HCT116 (cell line): ENCODE results near the gene ABLIM1. TPM values are rescaled to one million over a fixed set of nuclear protein-coding genes. Genes with fewer than 3 reads are reported as not detected.

Source experiments
- ATAC-seq: fragments of 200-7000 bp; cut with Tn5 transposase; 2 replicates; pipeline ENCODE4 v1.9.1; 2020; ENCODE audit warnings: mild to moderate bottlenecking, moderate library complexity
- BruUV-seq: library from RNA; stranded (reverse); fragments of 400-500 nt; replicated peaks from 2 replicates; lab custom pipeline; 2021; lab: Mats Ljungman, UMichigan
- CTCF ChIA-PET: fragments of 300-600 bp; sonication (Branson Sonifier 250); formaldehyde crosslinking; loops from one replicate; lab custom pipeline; 2021; ENCODE audit warnings: antibody characterized with exemption; lab: Charles Lee
- POLR2A ChIA-PET: fragments of 300-600, 350-600 bp; sonication (Branson Sonifier 250); formaldehyde crosslinking; loops from one replicate; lab custom pipeline; 2021; ENCODE audit warnings: antibody characterized with exemption; lab: Charles Lee
- RAD21 ChIA-PET, 2 experiments: fragments of 300-600 bp; sonication (Branson Sonifier 250); formaldehyde crosslinking; loops; one replicate each; lab custom pipeline; 2023; ENCODE audit warnings: low total read pairs in 2 of 2; ENCODE audit not compliant: uncharacterized antibody in 2 of 2, unreplicated experiment in 2 of 2, low non-redundant PET in 1 of 2; lab: Charles Lee
- DNase-seq: peaks from one replicate; pipeline ENCODE4 v3.0.0-alpha.2; 2010; ENCODE audit warnings: low read depth, low spot score
- H2AFZ ChIP-seq: fragments of 200-600 bp; shearing (Covaris generic), sonication (generic); 2 replicates; pipeline ENCODE4 v1.6.1; 2017; ENCODE audit warnings: low read depth, mixed run types, mixed read lengths, antibody characterized with exemption, low read length; ENCODE audit not compliant: poor library complexity, severe bottlenecking
- H3K27ac ChIP-seq: 2 replicates; pipeline ENCODE4 v1.5.1; 2012; ENCODE audit warnings: low read depth, low read length
- H3K27me3 ChIP-seq: fragments of 200-600 bp; sonication (generic); 2 replicates; pipeline ENCODE4 v1.6.1; 2016; ENCODE audit warnings: mixed run types, low read length, mixed read lengths; ENCODE audit not compliant: insufficient read depth
- H3K36me3 ChIP-seq, 2 experiments: fragments of 200-500 bp in 1 of 2; fragments of 200-600 bp in 1 of 2; sonication (Bioruptor generic) in 1 of 2; sonication (generic) in 1 of 2; 2 replicates each; pipeline versions ENCODE4 v1.5.1 to v1.6.1; 2014 to 2016; ENCODE audit warnings: low read length in 2 of 2, inconsistent platforms in 1 of 2, mixed read lengths in 1 of 2, mixed run types in 1 of 2; ENCODE audit not compliant: insufficient read depth in 2 of 2, control insufficient read depth in 1 of 2
- H3K4me1 ChIP-seq, 2 experiments: fragments of 200-600 bp in 1 of 2; sonication (generic) in 1 of 2; 2 replicates each; pipeline versions ENCODE4 v1.5.1 to v1.6.1; 2012 to 2017; ENCODE audit warnings: low read length in 2 of 2, inconsistent platforms in 1 of 2, mild to moderate bottlenecking in 1 of 2, mixed read lengths in 1 of 2, mixed run types in 1 of 2, moderate library complexity in 1 of 2; ENCODE audit not compliant: insufficient read depth in 2 of 2, control insufficient read depth in 1 of 2
- H3K4me2 ChIP-seq: fragments of 200-600 bp; sonication (generic); 2 replicates; pipeline ENCODE4 v1.6.1; 2017; ENCODE audit warnings: mixed run types, low read length, mixed read lengths
- H3K4me3 ChIP-seq, 2 experiments: fragments of 200-600 bp in 1 of 2; sonication (generic) in 1 of 2; replicated peaks in 1 of 2; 2 replicates each; pipeline ENCODE4 v1.5.1; 2011 to 2016; ENCODE audit warnings: low read length in 2 of 2, control low read depth in 1 of 2, low read depth in 1 of 2, mild to moderate bottlenecking in 1 of 2, mixed read lengths in 1 of 2, mixed run types in 1 of 2
- H3K79me2 ChIP-seq: fragments of 200-600 bp; sonication (generic); 2 replicates; pipeline ENCODE4 v1.6.1; 2017; ENCODE audit warnings: mild to moderate bottlenecking, mixed run types, low read length, moderate library complexity, mixed read lengths; ENCODE audit not compliant: insufficient read depth
- H3K9ac ChIP-seq: fragments of 200-600 bp; sonication (generic); 2 replicates; pipeline ENCODE4 v1.6.1; 2016; ENCODE audit warnings: low read length, mixed read lengths
- H3K9me2 ChIP-seq: fragments of 200-600 bp; sonication (generic), shearing (Covaris generic); 2 replicates; pipeline ENCODE4 v1.6.1; 2017; ENCODE audit warnings: mixed run types, mild to moderate bottlenecking, moderate library complexity; ENCODE audit not compliant: insufficient read depth
- H3K9me3 ChIP-seq, 2 experiments: fragments of 200-500 bp in 1 of 2; fragments of 200-600 bp in 1 of 2; sonication (Bioruptor generic) in 1 of 2; sonication (generic) in 1 of 2; 2 replicates each; pipeline ENCODE4 v1.6.1; 2014 to 2017; ENCODE audit warnings: low read length in 2 of 2, mixed read lengths in 2 of 2, inconsistent platforms in 1 of 2, low read depth in 1 of 2, mild to moderate bottlenecking in 1 of 2, mixed run types in 1 of 2, moderate library complexity in 1 of 2; ENCODE audit not compliant: control insufficient read depth in 1 of 2, insufficient read depth in 1 of 2
- H4K20me1 ChIP-seq: fragments of 200-600 bp; sonication (generic), shearing (Covaris generic); 2 replicates; pipeline ENCODE4 v1.6.1; 2017; ENCODE audit warnings: mixed run types, mild to moderate bottlenecking, moderate library complexity; ENCODE audit not compliant: insufficient read depth
- CBX3 ChIP-seq: IDR thresholded peaks from 2 replicates; pipeline ENCODE4 v1.6.1; 2012; ENCODE audit warnings: low read depth
- ELF1 ChIP-seq: IDR thresholded peaks from 2 replicates; pipeline ENCODE4 v1.6.1; 2012; ENCODE audit warnings: low read depth, borderline replicate concordance
- EZH2 ChIP-seq: fragments of 200-600 bp; sonication (generic); IDR thresholded peaks from 2 replicates; pipeline ENCODE4 v1.6.1; 2017; ENCODE audit warnings: antibody characterized with exemption, mixed run types
- EZH2phosphoT487 ChIP-seq: fragments of 200-600 bp; IDR thresholded peaks from 2 replicates; pipeline ENCODE4 v1.6.1; 2018; ENCODE audit warnings: antibody characterized with exemption, borderline replicate concordance
- FOSL1 ChIP-seq: IDR thresholded peaks from 2 replicates; pipeline ENCODE4 v1.6.1; 2012; ENCODE audit warnings: low read depth
- JUND ChIP-seq: IDR thresholded peaks from 2 replicates; pipeline ENCODE4 v1.6.1; 2012
- POLR2AphosphoS5 ChIP-seq: IDR thresholded peaks from 2 replicates; pipeline ENCODE4 v1.6.1; 2011; ENCODE audit warnings: mild to moderate bottlenecking, low read depth, low read length, moderate library complexity
- RAD21 ChIP-seq: IDR thresholded peaks from 2 replicates; pipeline ENCODE4 v1.6.1; 2012; ENCODE audit warnings: low read depth, mild to moderate bottlenecking
- SP1 ChIP-seq: IDR thresholded peaks from 2 replicates; pipeline ENCODE4 v1.6.1; 2012; ENCODE audit warnings: low read depth
- SRF ChIP-seq: IDR thresholded peaks from 2 replicates; pipeline ENCODE4 v1.6.1; 2012; ENCODE audit warnings: low read depth
- YY1 ChIP-seq: IDR thresholded peaks from 2 replicates; pipeline ENCODE4 v1.6.1; 2011; ENCODE audit warnings: low read length, low read depth, moderate library complexity, mild to moderate bottlenecking; ENCODE audit not compliant: insufficient replicate concordance; ENCODE audit errors: extremely low read depth
- ZFX ChIP-seq: fragments of 450-650 bp; IDR thresholded peaks from 2 replicates; pipeline ENCODE4 v1.6.1; 2017
- ZNF274 ChIP-seq: fragments of 200-500 bp; sonication (Bioruptor generic); IDR thresholded peaks from 2 replicates; pipeline ENCODE4 v1.6.1; 2014; ENCODE audit warnings: mild to moderate bottlenecking, low read depth, low read length, inconsistent platforms
- intact Hi-C: fragments of 100-400 bp; cut with micrococcal nuclease; formaldehyde crosslinking; loops from 2 replicates; pipeline ENCODE4 v1.10.0; 2022
- total RNA-seq: library from RNA; stranded (reverse); gene quantifications from one replicate; pipeline ENCODE4 v1.2.1, GENCODE V29; 2021; ENCODE audit not compliant: unreplicated experiment
- TF ChIP-seq, protein P1 (sequence below): IDR thresholded peaks from 2 replicates; pipeline ENCODE4 v1.6.1; 2012; ENCODE audit warnings: low read depth
- TF ChIP-seq, protein P2 (sequence below): IDR thresholded peaks from 2 replicates; pipeline ENCODE4 v1.6.1; 2011; ENCODE audit warnings: mild to moderate bottlenecking, low read length, moderate library complexity; ENCODE audit not compliant: insufficient replicate concordance; ENCODE audit errors: extremely low read depth
- TF ChIP-seq, protein P3 (sequence below), 3 experiments: fragments of 200-600 bp in 1 of 3; sonication (generic) in 1 of 3; IDR thresholded peaks in 2 of 3; conservative IDR thresholded peaks in 1 of 3; 2 replicates each; pipeline ENCODE4 v1.5.1; 2012 to 2017; ENCODE audit warnings: low read depth in 2 of 3, low read length in 2 of 3, antibody characterized with exemption in 1 of 3, borderline replicate concordance in 1 of 3, control low read depth in 1 of 3, mild to moderate bottlenecking in 1 of 3, mixed read lengths in 1 of 3, mixed run types in 1 of 3, moderate library complexity in 1 of 3; ENCODE audit not compliant: insufficient read depth in 1 of 3

ABLIM1 gene
- total RNA-seq, 1 experiment from 2014 or later, result 96.2 TPM

DNA sequence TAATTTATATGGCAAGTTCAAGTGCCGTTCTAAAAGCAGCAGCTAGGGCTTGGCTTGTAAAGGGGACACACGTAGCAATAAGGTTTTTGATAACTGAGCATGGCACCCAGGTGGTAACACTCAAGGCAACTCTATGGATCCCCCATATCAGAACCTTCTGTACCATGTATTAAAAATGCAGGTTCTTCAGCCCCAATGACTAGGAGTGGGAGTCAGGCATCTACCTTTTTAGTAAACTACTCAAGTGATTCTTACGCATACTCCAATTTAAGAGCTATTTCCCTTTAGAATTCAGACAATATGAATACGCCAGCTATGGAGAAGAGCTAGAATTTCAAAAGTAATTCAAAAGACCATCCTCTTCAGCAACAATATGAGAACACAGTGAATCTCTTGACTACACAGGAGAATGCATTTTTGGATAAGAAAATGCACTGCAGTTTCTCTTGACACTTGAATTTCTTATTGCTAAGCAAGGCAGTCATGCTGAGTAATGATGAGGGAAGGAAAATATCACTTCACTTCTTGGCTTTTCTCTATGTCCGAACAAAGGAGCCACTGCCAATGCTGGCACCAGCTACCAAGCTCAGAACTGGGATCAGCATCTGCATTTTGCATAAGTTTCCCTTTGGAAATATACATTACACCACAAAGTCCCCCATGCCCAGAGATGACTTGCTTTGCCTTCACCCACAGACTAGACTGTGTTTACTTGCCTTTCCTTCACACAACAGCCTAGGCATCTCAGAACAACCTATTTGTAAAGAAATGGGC lies 53.5 kb downstream of the ABLIM1 start:
- no peaks in the 10 kb centered on the region for H4K20me1 ChIP-seq
- H3K4me1 ChIP-seq, result peaks cover 0 to 7% of the 10 kb centered on the region in 2 experiments; a peak in 1 of 4 replicates
- ATAC-seq (no peak), DNase-seq (no peak)
- no peaks in the 10 kb centered on the region for H3K27me3 ChIP-seq
- CTCF ChIA-PET, result no interaction called here
- no peak overlapping the region for H3K27ac ChIP-seq
- intact Hi-C loops, result no loop called here
- POLR2A ChIA-PET, result no interaction called here
- H3K36me3 ChIP-seq, result no peaks in the 10 kb centered on the region
- RAD21 ChIA-PET, result no interaction called here
- TF ChIP-seq POLR2AphosphoS5, result no peak
- no peak for TF ChIP-seq SRF
- TF ChIP-seq SP1, result no peak
- TF ChIP-seq EZH2phosphoT487, result no peak
- no peak for TF ChIP-seq CBX3
- TF ChIP-seq YY1, result no peak
- TF ChIP-seq, protein P1, sequence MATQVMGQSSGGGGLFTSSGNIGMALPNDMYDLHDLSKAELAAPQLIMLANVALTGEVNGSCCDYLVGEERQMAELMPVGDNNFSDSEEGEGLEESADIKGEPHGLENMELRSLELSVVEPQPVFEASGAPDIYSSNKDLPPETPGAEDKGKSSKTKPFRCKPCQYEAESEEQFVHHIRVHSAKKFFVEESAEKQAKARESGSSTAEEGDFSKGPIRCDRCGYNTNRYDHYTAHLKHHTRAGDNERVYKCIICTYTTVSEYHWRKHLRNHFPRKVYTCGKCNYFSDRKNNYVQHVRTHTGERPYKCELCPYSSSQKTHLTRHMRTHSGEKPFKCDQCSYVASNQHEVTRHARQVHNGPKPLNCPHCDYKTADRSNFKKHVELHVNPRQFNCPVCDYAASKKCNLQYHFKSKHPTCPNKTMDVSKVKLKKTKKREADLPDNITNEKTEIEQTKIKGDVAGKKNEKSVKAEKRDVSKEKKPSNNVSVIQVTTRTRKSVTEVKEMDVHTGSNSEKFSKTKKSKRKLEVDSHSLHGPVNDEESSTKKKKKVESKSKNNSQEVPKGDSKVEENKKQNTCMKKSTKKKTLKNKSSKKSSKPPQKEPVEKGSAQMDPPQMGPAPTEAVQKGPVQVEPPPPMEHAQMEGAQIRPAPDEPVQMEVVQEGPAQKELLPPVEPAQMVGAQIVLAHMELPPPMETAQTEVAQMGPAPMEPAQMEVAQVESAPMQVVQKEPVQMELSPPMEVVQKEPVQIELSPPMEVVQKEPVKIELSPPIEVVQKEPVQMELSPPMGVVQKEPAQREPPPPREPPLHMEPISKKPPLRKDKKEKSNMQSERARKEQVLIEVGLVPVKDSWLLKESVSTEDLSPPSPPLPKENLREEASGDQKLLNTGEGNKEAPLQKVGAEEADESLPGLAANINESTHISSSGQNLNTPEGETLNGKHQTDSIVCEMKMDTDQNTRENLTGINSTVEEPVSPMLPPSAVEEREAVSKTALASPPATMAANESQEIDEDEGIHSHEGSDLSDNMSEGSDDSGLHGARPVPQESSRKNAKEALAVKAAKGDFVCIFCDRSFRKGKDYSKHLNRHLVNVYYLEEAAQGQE, result no peak
- no peak for TF ChIP-seq EZH2
- no peak for TF ChIP-seq ZFX
- TF ChIP-seq RAD21, result no peak
- TF ChIP-seq FOSL1, result no peak
- no peak for TF ChIP-seq ZNF274
- TF ChIP-seq JUND, result no peak
- TF ChIP-seq, protein P2, sequence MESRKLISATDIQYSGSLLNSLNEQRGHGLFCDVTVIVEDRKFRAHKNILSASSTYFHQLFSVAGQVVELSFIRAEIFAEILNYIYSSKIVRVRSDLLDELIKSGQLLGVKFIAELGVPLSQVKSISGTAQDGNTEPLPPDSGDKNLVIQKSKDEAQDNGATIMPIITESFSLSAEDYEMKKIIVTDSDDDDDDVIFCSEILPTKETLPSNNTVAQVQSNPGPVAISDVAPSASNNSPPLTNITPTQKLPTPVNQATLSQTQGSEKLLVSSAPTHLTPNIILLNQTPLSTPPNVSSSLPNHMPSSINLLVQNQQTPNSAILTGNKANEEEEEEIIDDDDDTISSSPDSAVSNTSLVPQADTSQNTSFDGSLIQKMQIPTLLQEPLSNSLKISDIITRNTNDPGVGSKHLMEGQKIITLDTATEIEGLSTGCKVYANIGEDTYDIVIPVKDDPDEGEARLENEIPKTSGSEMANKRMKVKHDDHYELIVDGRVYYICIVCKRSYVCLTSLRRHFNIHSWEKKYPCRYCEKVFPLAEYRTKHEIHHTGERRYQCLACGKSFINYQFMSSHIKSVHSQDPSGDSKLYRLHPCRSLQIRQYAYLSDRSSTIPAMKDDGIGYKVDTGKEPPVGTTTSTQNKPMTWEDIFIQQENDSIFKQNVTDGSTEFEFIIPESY, result no peak
- TF ChIP-seq, protein P3, sequence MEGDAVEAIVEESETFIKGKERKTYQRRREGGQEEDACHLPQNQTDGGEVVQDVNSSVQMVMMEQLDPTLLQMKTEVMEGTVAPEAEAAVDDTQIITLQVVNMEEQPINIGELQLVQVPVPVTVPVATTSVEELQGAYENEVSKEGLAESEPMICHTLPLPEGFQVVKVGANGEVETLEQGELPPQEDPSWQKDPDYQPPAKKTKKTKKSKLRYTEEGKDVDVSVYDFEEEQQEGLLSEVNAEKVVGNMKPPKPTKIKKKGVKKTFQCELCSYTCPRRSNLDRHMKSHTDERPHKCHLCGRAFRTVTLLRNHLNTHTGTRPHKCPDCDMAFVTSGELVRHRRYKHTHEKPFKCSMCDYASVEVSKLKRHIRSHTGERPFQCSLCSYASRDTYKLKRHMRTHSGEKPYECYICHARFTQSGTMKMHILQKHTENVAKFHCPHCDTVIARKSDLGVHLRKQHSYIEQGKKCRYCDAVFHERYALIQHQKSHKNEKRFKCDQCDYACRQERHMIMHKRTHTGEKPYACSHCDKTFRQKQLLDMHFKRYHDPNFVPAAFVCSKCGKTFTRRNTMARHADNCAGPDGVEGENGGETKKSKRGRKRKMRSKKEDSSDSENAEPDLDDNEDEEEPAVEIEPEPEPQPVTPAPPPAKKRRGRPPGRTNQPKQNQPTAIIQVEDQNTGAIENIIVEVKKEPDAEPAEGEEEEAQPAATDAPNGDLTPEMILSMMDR (IDR thresholded peaks at IDR 0.05 in 2 of 3, conservative IDR thresholded peaks at IDR 0.05 in 1 of 3; ENCODE audit: borderline replicate concordance in 1 of 3, insufficient read depth in 1 of 3, low read depth in 2 of 3, low read length in 2 of 3), result no peak
- TF ChIP-seq ELF1, result no peak
- H3K4me3 ChIP-seq, result no peak overlapping the region
- no TSS peak for BruUV-seq
- H3K9me2 ChIP-seq, result no peaks in the 10 kb centered on the region
- H3K9ac ChIP-seq, result no peak overlapping the region
- no peaks in the 10 kb centered on the region for H3K79me2 ChIP-seq
- H3K9me3 ChIP-seq, result no peaks in the 10 kb centered on the region
- no peak overlapping the region for H3K4me2 ChIP-seq
- H2AFZ ChIP-seq, result no peak overlapping the region
